ENCODE data around the gene CHKA.

Gene CHKA

DNA sequence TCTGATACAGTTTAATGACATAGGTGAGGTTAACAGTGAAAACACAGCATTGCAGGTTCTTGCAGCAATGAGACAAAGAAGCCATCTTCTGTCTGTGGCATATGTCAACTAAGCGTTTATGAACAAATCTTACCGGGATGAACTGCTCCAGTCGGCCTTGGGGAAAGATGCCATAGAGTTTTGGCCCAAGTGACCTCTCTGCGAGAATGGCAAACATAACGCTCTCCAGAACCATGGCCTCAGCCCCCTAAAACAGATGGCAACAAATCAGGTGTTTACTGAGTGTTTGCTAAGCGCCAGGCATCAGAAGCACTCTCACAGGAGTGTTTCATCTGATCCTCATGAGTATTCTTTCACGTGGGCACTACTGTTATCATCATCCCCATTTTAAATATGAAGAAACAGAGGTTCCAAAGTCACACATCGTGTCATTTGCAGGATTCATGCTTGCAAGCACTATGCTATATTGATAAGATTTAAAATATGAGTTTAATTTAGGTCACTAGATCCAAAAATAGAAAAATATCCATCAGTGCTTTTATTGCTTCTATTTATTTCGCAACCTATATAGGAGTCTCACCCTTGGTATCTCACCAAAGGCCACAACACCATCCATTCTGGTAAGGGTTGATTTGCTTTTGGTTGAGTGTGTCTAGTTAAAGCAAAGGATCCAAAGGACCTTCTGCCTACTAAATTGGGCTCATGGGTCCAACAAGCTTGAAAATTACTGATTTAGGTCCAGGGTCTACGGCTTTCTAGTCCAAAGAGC is 46.4 kb downstream of the CHKA start:
- no peak for DNase-seq (ENCODE audit: low read depth in 3 of 3, low spot score in 1 of 3)

DNA sequence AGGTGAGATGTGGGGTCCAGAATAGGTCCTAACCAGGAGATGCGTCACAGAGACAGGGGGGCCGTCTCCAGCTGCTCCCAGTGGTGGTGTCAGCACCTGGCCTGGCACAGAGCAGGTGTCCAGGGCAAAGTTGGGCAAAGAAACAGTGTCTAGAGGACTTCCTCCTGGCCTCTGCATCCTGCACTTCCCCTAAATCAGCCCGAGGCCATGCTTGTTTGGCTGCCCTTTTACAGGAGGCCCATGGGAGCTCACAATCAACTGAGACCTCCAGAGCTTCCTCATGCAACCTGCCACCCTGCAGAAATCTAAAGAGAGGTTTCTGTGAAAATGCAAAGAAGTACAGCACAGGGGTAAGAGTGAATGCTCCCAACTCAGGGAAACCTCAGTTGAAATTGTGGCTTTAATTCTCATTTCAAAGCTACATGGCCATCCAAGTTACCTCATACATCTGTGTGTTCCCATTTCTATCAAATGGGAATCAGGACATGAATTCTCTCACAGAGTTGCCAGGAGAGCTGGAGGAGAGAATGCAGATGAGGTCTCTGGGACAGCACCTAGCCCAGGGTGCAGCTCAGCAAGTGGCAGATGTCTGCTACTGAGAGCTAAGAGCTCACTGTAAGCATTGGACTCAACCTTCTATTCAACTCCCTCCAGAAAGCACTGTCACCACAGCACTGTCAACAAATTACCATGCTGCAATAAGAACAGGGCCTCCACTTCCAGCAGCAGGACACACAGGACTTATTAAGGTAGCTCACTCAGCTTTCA is 49.7 kb downstream of the CHKA start:
- no peak for DNase-seq (ENCODE audit: low read depth in 3 of 3, low spot score in 1 of 3)

DNA sequence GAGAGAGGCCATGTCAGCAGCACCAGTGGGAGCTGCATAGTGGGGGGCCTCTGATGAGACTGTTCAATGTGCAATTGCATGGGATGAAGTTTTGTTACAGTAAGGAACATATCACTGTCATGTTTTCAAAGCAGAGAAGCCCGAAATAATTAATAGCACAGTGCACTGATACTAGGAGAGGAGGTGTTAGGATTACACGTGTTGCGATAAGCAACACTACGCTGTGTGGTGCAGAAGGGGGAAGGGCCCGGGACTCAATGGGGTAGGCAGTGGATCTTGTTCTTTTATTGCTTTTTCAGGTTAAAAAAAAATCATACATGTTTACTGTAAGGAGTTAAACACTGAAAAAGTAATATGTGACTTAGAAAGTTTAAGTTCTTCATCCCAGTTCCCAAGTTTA is 53.2 kb downstream of the CHKA start:
- no peak for DNase-seq (ENCODE audit: low read depth in 3 of 3, low spot score in 1 of 3)

DNA sequence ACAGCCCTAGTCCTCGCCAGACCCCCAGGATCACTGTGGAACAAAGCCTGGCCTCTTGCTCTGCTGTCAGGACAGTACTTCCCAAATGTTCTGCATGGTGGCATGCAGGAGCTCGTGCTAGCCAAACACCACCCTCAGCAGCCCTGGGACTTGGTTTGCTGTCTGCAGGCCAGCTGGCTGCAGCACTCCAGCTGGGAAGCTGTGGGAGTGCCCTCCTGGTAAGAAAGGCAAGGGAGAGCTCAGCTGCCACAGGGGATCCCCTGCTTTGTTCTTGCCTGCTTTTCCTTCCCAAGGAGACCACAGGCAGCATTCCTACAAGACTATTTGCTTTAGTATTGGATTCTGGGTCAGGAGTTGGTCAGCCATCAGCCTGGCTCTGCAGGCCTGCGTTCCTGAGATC is 54.4 kb downstream of the CHKA start:
- DNase-seq (ENCODE audit: low read depth in 3 of 3, low spot score in 1 of 3), result no peak

DNA sequence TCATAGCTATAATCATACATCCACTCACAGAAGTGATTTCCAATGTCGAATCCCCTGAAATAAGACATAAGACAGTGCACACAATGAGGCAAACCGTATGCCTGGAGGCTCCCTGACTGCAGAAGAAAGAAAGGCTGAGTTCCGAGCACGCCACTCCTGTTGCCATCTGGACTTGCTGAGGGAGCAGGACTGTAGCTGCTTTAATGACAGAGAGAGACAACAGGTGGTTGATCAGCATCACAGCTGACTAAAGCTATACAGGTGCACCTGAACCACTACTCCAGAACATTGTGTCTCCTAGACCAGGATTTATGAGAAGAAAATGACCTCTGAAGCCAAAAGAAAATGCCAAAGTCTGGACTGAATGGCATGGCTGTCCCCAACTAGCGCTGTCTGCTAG is 55.3 kb downstream of the CHKA start:
- no peak for DNase-seq (ENCODE audit: low read depth in 3 of 3, low spot score in 1 of 3)

DNA sequence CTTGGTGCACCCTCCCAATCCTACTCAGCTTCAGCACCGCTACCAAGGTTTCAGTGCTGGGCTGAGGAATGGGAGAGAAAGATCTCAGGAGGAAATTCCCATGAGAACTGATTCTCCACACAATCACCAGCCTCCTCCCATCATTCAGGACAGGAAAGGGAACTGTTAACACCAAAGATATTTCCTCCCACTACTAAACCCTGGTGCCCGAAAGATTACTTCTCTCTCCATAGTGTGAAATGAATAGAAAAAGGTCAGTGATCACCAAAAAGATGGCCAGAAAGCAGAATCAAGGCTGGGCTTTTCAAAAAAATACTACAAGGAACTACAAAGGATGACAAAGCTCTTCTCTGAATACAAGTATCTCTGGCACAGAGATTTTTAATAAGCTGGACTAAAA is 56.3 kb downstream of the CHKA start:
- DNase-seq (ENCODE audit: low read depth in 3 of 3, low spot score in 1 of 3), result no peak

DNA sequence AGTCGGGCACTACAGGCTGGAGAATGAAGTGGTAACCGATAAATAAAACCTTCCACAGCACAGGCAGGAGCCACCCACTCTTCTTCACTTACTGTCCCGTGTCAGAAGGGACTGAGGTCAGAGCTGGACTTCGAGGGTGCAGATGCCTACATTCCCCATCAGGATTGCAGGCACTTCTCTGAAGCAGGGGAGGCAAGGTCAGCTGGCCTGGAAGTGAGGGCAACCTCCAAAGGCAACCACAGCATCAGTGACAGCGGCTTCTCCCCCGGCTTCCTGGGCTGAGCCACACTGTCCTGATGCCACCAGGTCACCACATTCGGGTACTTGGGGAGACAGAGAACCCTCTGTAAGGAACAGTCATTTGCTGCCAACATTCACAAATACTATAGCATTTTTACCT is 59.7 kb downstream of the CHKA start:
- DNase-seq (ENCODE audit: low read depth in 3 of 3, low spot score in 1 of 3), result no peak

DNA sequence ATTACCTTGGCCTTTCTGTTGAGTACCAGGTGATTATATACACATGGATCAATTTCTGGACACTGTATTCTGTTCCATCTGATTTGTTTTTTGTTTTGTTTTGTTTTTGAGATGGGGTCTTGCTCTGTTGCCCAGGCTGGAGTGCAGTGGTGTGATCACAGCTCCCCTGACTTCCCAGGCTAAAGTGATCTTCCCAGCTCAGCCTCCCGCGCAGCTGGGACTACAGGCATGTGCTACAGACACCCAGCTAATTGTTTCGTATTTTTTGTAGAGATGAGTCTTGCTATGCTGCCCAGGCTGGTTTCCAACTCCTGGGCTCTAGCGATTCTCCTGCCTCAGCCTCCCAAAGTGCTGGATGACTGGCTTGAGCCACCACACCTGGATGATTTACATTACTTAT is 63.4 kb downstream of the CHKA start:
- no peak for DNase-seq (ENCODE audit: low read depth in 3 of 3, low spot score in 1 of 3)

DNA sequence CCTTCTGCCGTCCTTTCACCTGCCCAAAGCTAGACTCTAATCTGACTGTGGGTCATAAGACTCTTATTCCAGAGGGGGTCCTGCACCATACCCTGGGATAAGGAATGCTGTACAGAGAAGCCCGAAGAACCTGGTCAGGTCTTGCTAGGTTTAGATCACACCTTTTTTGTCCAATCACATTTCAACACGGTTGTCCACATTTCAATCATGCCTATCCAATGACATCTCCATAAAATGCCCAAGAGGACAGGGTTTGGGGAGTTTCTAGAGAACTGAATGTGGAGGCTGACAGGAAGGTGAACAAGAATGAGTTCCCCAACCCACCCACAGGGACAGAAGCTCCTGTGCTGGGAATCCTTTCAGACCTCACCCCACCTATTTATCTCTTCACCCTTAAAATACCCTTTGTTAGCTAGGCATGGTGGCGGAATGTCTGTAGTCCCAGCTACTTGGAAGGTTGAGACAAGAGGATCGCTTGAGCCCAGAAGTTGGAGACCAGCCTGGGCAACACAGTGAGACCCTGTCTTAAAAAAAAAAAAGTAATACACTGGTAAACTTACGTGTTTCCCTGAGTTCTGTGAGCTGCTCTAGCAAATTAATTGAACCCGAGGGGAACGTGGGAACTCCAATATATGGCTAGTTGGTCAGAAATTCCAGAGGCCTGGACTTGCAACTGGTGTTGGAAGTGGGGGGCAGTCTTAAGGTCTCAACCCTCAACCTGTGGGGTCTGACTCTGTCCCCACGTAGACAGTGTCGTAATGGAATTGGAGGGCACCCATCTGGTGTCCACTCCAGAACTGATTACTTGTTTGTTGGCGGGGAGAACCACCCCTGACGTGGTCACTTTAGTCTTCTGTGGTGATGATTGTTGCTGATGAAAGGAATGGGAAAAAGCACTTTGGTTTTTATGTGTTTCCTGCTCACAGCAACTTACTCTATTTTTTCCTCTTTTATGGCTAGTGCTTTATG is 64.6 kb downstream of the CHKA start:
- DNase-seq (ENCODE audit: low read depth in 3 of 3, low spot score in 1 of 3), result no peak

DNA sequence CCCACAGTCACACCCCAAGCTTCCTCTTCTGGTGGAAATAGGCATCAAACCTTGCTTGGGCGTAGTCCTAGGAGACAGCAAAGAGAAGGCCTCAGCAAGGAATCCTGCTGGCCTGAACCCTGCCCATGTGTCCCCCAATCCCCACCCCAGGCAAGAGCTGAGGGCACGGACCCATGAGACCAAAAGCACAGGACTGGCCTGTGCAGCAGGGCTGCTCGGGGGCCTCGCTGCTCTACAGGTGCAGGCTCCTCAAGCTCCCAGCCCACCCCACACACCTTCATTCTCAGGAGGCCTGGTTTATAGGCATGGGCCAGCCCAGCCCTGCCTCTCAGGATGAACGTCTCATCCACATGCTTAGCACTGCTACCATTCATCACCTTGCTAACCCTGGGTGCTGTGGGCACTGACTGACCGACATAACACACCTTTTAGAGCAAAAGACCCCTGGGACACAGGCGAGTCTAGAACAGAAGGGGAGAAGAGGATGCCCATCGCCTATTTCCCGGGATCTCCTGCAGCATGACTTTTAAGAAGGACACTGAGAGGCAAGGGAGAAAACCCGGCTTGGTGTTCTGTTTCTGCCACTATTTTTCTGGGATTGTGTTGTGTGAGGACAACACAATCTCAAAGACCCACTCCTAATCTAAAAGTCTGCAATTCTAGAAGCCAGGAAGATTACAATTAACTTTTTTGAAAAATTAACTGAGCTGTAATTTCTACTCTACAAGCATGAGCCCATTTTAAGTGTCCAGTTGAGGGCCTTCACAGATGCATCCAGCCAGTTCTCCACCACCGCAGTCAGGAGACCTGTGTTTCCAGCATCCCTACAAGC is 67.0 kb downstream of the CHKA start:
- DNase-seq (ENCODE audit: low read depth in 3 of 3, low spot score in 1 of 3), result no peak

DNA sequence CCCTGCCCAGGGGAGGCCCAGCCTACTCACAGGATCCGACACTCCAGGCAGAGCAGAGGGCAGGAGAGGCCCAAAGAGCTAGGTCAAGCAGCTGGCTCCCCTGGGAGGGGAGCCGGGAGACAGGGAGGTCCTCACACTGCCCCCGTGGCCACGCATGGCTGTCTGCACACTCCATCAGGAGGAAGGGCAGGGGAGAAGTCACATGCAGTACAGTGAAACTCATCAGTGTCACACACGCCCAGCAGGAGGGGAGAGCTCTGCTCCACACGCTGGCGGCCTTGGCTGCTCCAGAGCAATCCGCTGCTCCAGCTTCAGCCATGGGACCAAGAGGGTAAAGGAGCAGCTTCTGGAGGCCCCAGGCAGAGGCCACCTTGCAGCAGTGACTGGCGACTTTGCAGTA is 68.1 kb downstream of the CHKA start:
- DNase-seq (ENCODE audit: low read depth in 3 of 3, low spot score in 1 of 3), result no peak

DNA sequence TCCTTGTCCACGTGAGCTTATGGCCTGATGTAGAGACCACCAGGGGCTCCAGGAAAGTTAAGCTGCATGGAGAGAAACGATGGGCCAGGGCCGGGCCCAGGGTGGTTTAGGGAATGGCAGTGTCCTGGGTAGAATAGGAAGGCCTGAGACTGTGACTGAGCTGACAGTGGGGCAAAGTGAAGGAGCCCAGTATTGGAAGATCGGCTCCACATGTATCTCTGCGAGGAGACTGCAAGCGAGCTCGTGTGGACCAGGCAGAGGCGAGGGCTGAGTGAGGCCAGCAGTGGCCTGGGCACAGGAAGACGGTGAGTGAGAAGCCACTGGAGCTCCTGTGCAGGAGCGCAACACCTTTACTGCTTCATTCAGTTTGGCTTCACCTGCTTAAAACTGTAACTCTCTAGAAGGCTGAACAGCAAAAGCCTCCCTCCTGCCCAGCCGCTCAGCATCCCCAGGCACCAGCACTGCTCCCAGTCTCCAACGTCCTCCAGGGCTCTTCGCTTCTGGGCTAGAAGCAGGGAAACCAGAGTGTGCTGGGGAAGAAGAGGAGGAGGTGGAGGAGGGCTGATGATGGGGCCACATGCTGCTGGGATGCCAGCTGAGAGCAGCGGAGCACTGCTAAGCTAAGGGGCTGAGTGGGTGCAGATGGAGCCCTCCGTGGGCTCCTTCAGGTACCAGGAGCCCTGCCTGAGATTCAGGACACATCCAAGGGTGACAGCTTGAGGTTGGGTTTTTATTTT is 68.9 kb downstream of the CHKA start:
- no peak for DNase-seq (ENCODE audit: low read depth in 3 of 3, low spot score in 1 of 3)

DNA sequence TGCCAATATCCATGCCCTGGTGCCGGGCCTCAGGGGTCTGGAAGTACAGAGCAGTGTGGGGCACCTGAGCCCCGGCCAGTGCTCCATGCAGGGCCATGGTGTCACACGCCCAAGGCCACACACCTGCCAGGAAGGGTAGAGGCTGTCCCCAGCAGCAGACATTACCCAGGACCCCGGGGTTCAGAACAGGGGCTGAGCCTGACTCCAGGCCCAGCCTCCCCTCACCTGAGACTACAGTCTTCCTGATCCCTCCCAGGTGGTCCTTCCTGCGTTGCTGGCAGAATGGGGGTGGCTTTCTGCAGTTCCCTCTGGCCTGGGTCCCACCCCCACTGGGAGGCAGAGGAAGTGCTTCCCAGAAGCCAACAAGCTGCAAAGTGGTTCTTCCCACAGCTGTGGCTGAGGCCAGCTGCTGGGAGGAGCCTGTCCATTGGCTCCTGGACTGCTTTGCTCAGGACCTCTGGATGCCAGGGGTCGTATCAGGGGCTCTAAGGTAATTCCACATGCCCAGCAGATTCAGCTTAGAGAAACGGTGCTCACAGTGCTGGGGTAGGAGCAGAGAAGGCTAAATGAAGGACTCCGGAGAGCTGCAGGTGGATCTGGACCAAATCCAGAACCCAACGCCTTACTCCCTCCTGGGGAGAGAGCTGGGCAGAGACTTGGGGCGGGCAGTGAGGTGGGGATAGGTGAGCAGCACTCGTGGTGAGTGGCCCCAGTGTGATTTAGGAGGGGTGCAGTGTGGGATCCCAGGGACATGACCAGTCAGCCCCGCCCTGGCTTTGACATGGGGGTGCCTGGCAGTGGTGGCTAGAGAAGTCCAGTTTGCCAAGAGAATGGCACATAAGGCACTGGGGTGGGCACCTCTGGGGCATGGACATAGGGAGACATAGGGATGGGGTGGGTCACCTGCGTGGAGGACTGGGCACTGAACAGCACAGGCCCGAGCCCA is 69.7 kb downstream of the CHKA start:
- no peak for DNase-seq (ENCODE audit: low read depth in 3 of 3, low spot score in 1 of 3)

DNA sequence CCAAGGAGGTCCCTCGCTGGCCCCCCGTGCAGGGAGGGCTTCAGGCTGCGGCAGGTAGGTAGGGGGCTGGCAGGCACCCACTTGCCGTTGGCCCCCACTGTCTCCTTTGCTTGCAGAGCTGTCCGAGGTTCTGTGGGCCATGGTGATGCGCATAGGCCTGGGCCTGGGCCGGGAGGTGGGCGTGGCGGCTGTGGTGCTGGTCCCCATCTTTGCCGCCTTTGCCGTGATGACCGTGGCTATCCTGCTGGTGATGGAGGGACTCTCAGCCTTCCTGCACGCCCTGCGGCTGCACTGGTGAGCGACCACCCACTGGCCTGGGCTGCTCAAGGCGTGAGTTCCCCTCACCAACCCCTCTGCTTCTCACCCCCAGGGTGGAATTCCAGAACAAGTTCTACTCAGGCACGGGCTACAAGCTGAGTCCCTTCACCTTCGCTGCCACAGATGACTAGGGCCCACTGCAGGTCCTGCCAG is 70.8 kb downstream of the CHKA start:
- DNase-seq (ENCODE audit: low read depth in 3 of 3, low spot score in 1 of 3), result no peak

DNA sequence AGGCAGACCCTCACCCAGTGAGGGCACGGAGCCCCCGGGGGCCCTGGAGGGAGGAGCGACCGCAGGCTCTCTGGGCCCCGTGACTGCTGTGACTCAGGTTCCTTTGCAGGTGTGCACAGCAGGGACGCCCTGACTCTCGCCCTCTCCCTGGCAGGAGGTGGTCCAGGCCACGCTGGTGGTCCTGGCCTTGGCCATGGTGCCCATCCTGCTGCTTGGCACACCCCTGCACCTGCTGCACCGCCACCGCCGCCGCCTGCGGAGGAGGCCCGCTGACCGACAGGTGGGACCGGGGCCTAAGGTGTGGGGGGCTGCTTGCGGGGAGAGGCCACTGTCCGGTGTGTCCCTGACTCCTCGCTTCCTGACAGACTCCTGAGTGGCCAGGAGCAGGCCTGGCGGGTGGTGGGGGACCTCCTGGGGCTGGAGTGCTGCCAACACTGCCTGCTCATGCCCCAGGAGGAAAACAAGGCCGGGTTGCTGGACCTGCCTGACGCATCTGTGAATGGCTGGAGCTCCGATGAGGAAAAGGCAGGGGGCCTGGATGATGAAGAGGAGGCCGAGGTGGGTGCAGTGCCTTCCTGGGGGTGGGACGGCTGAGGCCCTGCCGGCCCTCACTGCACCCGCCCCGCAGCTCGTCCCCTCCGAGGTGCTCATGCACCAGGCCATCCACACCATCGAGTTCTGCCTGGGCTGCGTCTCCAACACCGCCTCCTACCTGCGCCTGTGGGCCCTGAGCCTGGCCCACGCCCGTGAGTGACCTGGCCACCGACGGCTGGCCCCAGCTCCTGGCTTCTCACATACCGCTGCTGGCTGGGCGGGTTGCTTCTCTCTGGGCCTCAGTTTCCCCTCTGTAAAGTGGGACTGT is 71.4 kb downstream of the CHKA start:
- DNase-seq (ENCODE audit: low read depth in 3 of 3, low spot score in 1 of 3), result no peak

DNA sequence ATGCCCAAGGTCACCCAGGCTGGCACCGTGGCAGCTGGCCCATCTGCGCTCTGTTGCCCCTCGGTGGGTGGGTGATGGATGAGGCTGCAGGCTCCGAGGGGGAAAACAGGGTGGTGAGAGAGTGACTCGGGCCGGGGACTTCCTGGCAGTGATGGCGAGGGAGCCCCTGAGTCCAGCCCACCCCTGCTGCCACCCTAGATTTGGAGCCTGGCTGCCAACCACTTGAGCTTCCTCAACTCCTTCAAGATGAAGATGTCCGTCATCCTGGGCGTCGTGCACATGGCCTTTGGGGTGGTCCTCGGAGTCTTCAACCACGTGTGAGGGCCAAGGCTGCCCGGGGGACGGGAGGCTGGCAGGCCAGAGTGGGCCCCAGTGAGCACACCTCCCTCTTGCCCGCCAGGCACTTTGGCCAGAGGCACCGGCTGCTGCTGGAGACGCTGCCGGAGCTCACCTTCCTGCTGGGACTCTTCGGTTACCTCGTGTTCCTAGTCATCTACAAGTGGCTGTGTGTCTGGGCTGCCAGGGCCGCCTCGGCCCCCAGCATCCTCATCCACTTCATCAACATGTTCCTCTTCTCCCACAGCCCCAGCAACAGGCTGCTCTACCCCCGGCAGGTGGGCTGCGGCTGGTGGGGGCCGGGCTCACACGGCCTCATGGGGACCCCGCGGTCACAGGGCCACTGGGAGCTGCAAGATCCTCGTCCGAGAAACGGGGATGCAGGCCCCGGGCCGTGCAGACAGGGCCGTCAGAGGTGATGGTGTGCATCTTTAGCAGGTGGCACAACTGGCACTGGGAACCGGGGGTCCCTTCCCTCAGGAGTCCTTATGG is 72.3 kb downstream of the CHKA start:
- DNase-seq (ENCODE audit: low read depth in 3 of 3, low spot score in 1 of 3), result no peak
